ENCODE results near the gene RAB4B. TPM values are rescaled to one million over a fixed set of nuclear protein-coding genes. Genes with fewer than 3 reads are reported as not detected.
"Not testable (repeated sequence)": the region's sequence is repeated elsewhere in the genome, so short reads cannot be mapped to it uniquely, and the experiment has no call there.

Gene RAB4B, protein sequence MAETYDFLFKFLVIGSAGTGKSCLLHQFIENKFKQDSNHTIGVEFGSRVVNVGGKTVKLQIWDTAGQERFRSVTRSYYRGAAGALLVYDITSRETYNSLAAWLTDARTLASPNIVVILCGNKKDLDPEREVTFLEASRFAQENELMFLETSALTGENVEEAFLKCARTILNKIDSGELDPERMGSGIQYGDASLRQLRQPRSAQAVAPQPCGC
- total RNA-seq (10 to 100 TPM; 26.6 to 26.9 TPM), total RNA-seq (0.32 to 7.2 (median 2.2) reads per million in 172 experiments)
- polyA plus RNA-seq (2013, experiment 1 of 2), result 46.7 TPM
- 51.8 TPM for polyA plus RNA-seq (2013, experiment 2 of 2)

DNA sequence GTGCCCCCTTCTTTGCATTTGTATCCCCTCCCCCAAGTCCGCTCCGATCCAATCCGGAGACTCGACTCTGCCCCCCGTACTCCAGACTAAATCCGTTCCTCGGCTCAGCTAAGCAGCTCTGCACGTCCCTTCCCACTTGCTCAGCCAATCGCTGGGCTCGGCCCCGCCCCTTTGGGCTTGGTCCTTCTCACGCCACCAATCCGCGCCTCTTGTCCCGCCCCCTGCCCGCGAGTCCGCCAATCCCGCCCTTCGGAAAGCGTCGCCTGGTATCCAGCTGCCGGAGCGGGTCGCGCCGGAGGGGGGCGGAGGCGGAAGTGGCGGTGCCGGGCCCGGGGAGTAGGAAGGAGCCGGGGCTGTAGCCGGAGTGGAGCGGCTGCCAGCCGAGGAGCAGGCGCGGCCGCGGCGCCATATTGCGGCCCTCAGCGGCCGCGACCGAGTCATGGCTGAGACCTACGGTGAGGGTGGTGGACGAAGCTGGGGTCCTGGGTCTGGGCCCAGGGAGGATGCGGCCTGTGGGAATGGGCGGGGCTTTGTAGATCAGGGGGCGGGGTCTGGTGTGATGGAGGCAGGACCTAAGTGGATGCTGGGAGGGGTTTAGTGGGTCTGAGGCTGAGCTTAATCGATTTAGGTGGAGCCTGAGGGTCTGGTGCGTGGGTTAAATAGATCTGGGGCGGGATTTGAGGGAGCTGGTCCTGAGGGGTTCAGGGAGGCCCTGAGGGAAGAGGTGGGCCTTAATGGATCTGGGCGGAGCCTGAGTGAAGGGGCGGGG lies at the start of gene RAB4B:
Gene RAB4B, plus strand, starts transcription at position 311 of the 769 bp plus-strand sequence. Its CDS starts 129 bp downstream, at position 440.
- peak; percentile 84 for ATAC-seq (ENCODE audit: poor library complexity)

DNA sequence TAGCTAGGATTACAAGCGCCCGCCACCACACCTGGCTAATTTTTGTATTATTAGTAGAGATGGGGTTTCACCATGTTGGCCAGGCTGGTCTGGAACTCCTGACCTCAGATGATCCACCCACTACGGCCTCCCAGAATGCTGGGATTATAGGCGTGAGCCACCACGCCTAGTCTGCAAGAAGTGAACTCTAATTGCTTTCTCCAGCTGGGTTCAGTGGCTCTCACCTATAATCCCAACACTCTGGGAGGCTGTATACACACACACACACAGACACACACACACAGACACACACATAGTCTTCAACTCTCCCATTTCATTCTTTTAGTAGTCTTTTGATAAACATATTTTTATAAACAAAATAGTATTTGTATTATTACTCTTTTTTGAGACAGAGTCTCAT lies 48.0 kb upstream of the RAB4B start:
- H3K27ac Mint-ChIP-seq; POLR2A ChIA-PET; H3K9me3 ChIP-seq (ENCODE audit: control insufficient read depth in 1 of 2, insufficient read depth in 1 of 2, low read length in 2 of 2); H3K4me1 Mint-ChIP-seq (ENCODE audit: low read depth); H3K27me3 ChIP-seq (ENCODE audit: control insufficient read depth in 1 of 2, insufficient read depth in 2 of 2, low read length in 2 of 2); H3K4me3 ChIP-seq (ENCODE audit: low read length); H3K4me1 ChIP-seq (ENCODE audit: insufficient read depth, low read length); CTCF ChIA-PET; H3K27ac ChIP-seq (ENCODE audit: low read depth in 1 of 2, low read length in 2 of 2); ATAC-seq (ENCODE audit: poor library complexity); H3K9me3 Mint-ChIP-seq; DNase-seq; intact Hi-C loops (cut with DNase I, micrococcal nuclease); H3K27me3 Mint-ChIP-seq; H3K4me3 Mint-ChIP-seq: not testable (repeated sequence)
- H3K36me3 ChIP-seq (ENCODE audit: insufficient read depth, low read length), result peaks cover 67% of the 10 kb centered on the region
- H3K36me3 Mint-ChIP-seq (ENCODE audit: low read depth), result peaks cover 83% of the 10 kb centered on the region

More for the DNA sequence above, at the start of gene RAB4B:
- no peaks in the 10 kb centered on the region for H3K27me3 ChIP-seq (ENCODE audit: control insufficient read depth in 1 of 2, insufficient read depth in 2 of 2, low read length in 2 of 2)
- TF ChIP-seq, protein P1, sequence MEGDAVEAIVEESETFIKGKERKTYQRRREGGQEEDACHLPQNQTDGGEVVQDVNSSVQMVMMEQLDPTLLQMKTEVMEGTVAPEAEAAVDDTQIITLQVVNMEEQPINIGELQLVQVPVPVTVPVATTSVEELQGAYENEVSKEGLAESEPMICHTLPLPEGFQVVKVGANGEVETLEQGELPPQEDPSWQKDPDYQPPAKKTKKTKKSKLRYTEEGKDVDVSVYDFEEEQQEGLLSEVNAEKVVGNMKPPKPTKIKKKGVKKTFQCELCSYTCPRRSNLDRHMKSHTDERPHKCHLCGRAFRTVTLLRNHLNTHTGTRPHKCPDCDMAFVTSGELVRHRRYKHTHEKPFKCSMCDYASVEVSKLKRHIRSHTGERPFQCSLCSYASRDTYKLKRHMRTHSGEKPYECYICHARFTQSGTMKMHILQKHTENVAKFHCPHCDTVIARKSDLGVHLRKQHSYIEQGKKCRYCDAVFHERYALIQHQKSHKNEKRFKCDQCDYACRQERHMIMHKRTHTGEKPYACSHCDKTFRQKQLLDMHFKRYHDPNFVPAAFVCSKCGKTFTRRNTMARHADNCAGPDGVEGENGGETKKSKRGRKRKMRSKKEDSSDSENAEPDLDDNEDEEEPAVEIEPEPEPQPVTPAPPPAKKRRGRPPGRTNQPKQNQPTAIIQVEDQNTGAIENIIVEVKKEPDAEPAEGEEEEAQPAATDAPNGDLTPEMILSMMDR (IDR thresholded peaks at IDR 0.05), result no peak
- peak within 1 kb of the TSS; percentile 69 for H3K4me3 ChIP-seq (ENCODE audit: low read length)
- Mint-ChIP-seq H3K4me1 (ENCODE audit: low read depth) (peaks cover 36% of the 10 kb centered on the region), H3K9me3 (no peaks in the 10 kb centered on the region), H3K36me3 (ENCODE audit: low read depth) (peaks cover 37% of the 10 kb centered on the region), H3K4me3 (peak within 1 kb of the TSS; percentile 95), H3K27ac (peak within 1 kb of the TSS; percentile 93), H3K27me3 (no peaks in the 10 kb centered on the region)
- H3K36me3 ChIP-seq (ENCODE audit: insufficient read depth, low read length), result peaks cover 4% of the 10 kb centered on the region
- ChIA-PET CTCF (interaction anchor here (0.9 to 5.2 kb wide), 11 partner anchors 20 to 366 kb away, joined by 3 to 40 read pairs (median 5); partner anchors contain the start of genes ACTMAP, COQ8B, EGLN2 and ITPKC), POLR2A (interaction anchor here (0.7 to 5.4 kb wide), 26 partner anchors 8 to 486 kb away, joined by 3 to 198 read pairs (median 8); partner anchors contain the start of genes ACTMAP, COQ8B, EGLN2 and HNRNPUL1)
- DNase-seq, result peak; percentile 99 to 100 (median 100)
- peak within 1 kb of the TSS; percentile 93 to 95 for H3K27ac ChIP-seq (ENCODE audit: low read depth in 1 of 2, low read length in 2 of 2)
- intact Hi-C loops (cut with DNase I, micrococcal nuclease), result loop anchor here (1.0 to 5.0 kb wide), 7 partner anchors 20 to 63 kb away; partner anchors contain the start of genes ACTMAP (in 1 of the 2), COQ8B (in 1 of the 2) and SNRPA (in 1 of the 2)
- H3K9me3 ChIP-seq (ENCODE audit: control insufficient read depth in 1 of 2, insufficient read depth in 1 of 2, low read length in 2 of 2), result no peaks in the 10 kb centered on the region
- peaks cover 23% of the 10 kb centered on the region for H3K4me1 ChIP-seq (ENCODE audit: insufficient read depth, low read length)

DNA sequence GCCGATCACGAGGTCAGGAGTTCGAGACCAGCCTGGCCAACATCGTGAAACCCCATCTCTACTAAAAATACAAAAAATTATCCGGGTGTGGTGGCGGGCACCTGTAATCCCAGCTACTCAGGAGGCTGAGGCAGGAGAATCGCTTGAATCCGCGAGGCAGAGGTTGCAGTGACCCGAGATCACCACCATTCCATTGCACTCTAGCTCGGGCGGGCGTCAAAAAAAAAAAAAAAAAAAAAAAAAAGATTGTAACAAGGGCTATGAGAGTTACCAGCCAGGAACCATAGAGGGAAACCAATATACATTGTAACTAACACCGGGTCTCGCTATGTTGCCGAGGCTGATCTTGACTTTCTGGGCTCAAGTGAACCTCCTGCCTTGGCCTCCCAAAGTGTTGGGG lies 45.7 kb upstream of the RAB4B start:
- H3K36me3 Mint-ChIP-seq (ENCODE audit: low read depth), result peaks cover 78% of the 10 kb centered on the region
- H3K4me1 Mint-ChIP-seq (ENCODE audit: low read depth); DNase-seq; POLR2A ChIA-PET; H3K4me1 ChIP-seq (ENCODE audit: insufficient read depth, low read length); H3K4me3 ChIP-seq (ENCODE audit: low read length); H3K27me3 ChIP-seq (ENCODE audit: control insufficient read depth in 1 of 2, insufficient read depth in 2 of 2, low read length in 2 of 2); H3K27ac Mint-ChIP-seq; H3K4me3 Mint-ChIP-seq; H3K27me3 Mint-ChIP-seq; H3K9me3 ChIP-seq (ENCODE audit: control insufficient read depth in 1 of 2, insufficient read depth in 1 of 2, low read length in 2 of 2); H3K27ac ChIP-seq (ENCODE audit: low read depth in 1 of 2, low read length in 2 of 2); ATAC-seq (ENCODE audit: poor library complexity); H3K9me3 Mint-ChIP-seq; intact Hi-C loops (cut with DNase I, micrococcal nuclease): not testable (repeated sequence)
- CTCF ChIA-PET, result interaction anchor here (0.7 kb wide), 2 partner anchors 15 to 656 kb away, joined by 3 to 4 read pairs; no protein-coding TSS in a partner anchor
- peaks cover 70% of the 10 kb centered on the region for H3K36me3 ChIP-seq (ENCODE audit: insufficient read depth, low read length)

DNA sequence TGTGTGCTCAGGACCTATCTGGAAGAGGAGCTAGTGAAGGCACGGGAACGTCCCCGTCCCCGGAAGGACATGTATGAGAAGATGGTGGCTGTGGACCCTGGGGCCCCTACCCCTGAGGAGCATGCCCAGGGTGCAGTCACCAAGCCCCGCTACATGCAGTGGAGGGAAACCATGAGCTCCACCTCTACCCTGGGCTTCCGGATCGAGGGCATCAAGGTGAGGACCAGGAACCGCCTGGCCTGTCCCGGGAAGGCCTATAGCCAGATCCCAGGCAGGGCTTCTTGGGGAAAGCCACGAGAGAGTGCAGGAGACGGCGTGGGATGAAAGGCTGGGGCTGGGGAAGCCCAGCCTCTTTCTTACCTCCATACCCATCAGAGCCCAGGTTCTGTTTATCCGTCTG lies 44.9 kb upstream of the RAB4B start:
- Histone ChIP-seq H3K4me3 (ENCODE audit: low read length) (no peak overlapping the region), H3K27ac (ENCODE audit: low read depth in 1 of 2, low read length in 2 of 2) (no peak overlapping the region), H3K4me1 (ENCODE audit: insufficient read depth, low read length) (no peaks in the 10 kb centered on the region), H3K9me3 (ENCODE audit: control insufficient read depth in 1 of 2, insufficient read depth in 1 of 2, low read length in 2 of 2) (no peaks in the 10 kb centered on the region), H3K36me3 (ENCODE audit: insufficient read depth, low read length) (peaks cover 66% of the 10 kb centered on the region), H3K27me3 (ENCODE audit: control insufficient read depth in 1 of 2, insufficient read depth in 2 of 2, low read length in 2 of 2) (no peaks in the 10 kb centered on the region)
- no peaks in the 10 kb centered on the region for H3K9me3 Mint-ChIP-seq
- H3K27me3 Mint-ChIP-seq, result no peaks in the 10 kb centered on the region
- ATAC-seq (ENCODE audit: poor library complexity), result no peak
- ChIA-PET POLR2A (no interaction called here), CTCF (no interaction called here)
- intact Hi-C loops (cut with DNase I, micrococcal nuclease), result no loop called here
- TF ChIP-seq, protein P1 (IDR thresholded peaks at IDR 0.05), result no peak
- DNase-seq, result no peak
- H3K36me3 Mint-ChIP-seq (ENCODE audit: low read depth), result peaks cover 74% of the 10 kb centered on the region
- no peaks in the 10 kb centered on the region for H3K4me1 Mint-ChIP-seq (ENCODE audit: low read depth)
- no peak overlapping the region for H3K4me3 Mint-ChIP-seq
- no peak overlapping the region for H3K27ac Mint-ChIP-seq
